HEK293 (cell line): ENCODE data around the gene RAB6A.

ENCODE experiments used
- CTCF ChIA-PET: fragments of 350-600 bp; formaldehyde crosslinking; extraction: SDS; loops from one replicate; lab custom pipeline; 2021; ENCODE audit warnings: antibody characterized with exemption; lab: Yijun Ruan, JAX
- POLR2A ChIA-PET: fragments of 300-600 bp; formaldehyde crosslinking; extraction: SDS; loops from one replicate; lab custom pipeline; 2020; ENCODE audit warnings: antibody characterized with exemption, inconsistent platforms; lab: Yijun Ruan, JAX
- H3K27ac ChIP-seq: fragments of 200-500 bp; sonication (Bioruptor generic); 2 replicates; pipeline ENCODE4 v1.5.1; 2014; ENCODE audit warnings: low read depth, low read length, control low read depth, inconsistent platforms; ENCODE audit errors: extremely low read depth
- H3K36me3 ChIP-seq, 2 experiments: fragments of 200-500 bp in 1 of 2; sonication (Bioruptor generic) in 1 of 2; 1 replicate in 1 of 2; 2 replicates in 1 of 2; pipeline ENCODE4 v1.5.1; 2014 to 2017; ENCODE audit warnings: inconsistent platforms in 2 of 2, low read length in 2 of 2; ENCODE audit not compliant: control insufficient read depth in 2 of 2, insufficient read depth in 1 of 2
- H3K4me1 ChIP-seq: fragments of 200-500 bp; sonication (Bioruptor generic); 2 replicates; pipeline ENCODE4 v1.5.1; 2014; ENCODE audit warnings: mild to moderate bottlenecking, low read length, inconsistent platforms; ENCODE audit not compliant: control insufficient read depth, insufficient read depth
- H3K4me3 ChIP-seq: 2 replicates; pipeline ENCODE4 v1.5.1; 2011; ENCODE audit warnings: low read depth, mild to moderate bottlenecking, control low read depth, low read length, moderate library complexity
- H3K9me3 ChIP-seq: fragments of 200-500 bp; sonication (Bioruptor generic); 2 replicates; pipeline ENCODE4 v1.5.1; 2014; ENCODE audit warnings: low read depth, low read length, inconsistent platforms; ENCODE audit not compliant: control insufficient read depth, insufficient read depth
- EGR2 ChIP-seq: fragments of 450-650 bp; formaldehyde crosslinking; IDR thresholded peaks from 2 replicates; pipeline ENCODE4 v1.5.1; 2016; ENCODE audit warnings: low read depth, missing biosample characterization, missing genetic modification characterization
- OVOL3 ChIP-seq: fragments of 450-650 bp; formaldehyde crosslinking; IDR thresholded peaks from 2 replicates; pipeline ENCODE4 v1.5.1; 2016; ENCODE audit warnings: missing biosample characterization, missing genetic modification characterization
- SP2 ChIP-seq: fragments of 450-650 bp; formaldehyde crosslinking; IDR thresholded peaks from 2 replicates; pipeline ENCODE4 v1.5.1; 2016; ENCODE audit warnings: missing biosample characterization, missing genetic modification characterization
- ZBTB17 ChIP-seq: fragments of 450-650 bp; formaldehyde crosslinking; IDR thresholded peaks from 2 replicates; pipeline ENCODE4 v1.5.1; 2016; ENCODE audit warnings: missing biosample characterization, missing genetic modification characterization
- ZFP37 ChIP-seq: fragments of 450-650 bp; formaldehyde crosslinking; IDR thresholded peaks from 2 replicates; pipeline ENCODE4 v1.5.1; 2016; ENCODE audit warnings: missing biosample characterization, missing genetic modification characterization
- ZNF112 ChIP-seq: fragments of 450-650 bp; formaldehyde crosslinking; IDR thresholded peaks from 2 replicates; pipeline ENCODE4 v1.5.0; 2017; ENCODE audit warnings: missing biosample characterization, missing genetic modification characterization
- ZNF132 ChIP-seq: fragments of 450-650 bp; formaldehyde crosslinking; IDR thresholded peaks from 2 replicates; pipeline ENCODE4 v1.5.1; 2017; ENCODE audit warnings: missing biosample characterization, missing genetic modification characterization, borderline replicate concordance
- ZNF155 ChIP-seq: fragments of 450-650 bp; formaldehyde crosslinking; IDR thresholded peaks from 2 replicates; pipeline ENCODE4 v1.5.1; 2016; ENCODE audit warnings: missing biosample characterization, missing genetic modification characterization
- ZNF16 ChIP-seq: fragments of 450-650 bp; formaldehyde crosslinking; IDR thresholded peaks from 2 replicates; pipeline ENCODE4 v1.5.1; 2016; ENCODE audit warnings: low read depth, missing biosample characterization, missing genetic modification characterization
- ZNF175 ChIP-seq: fragments of 450-650 bp; formaldehyde crosslinking; IDR thresholded peaks from 2 replicates; pipeline ENCODE4 v1.5.1; 2016; ENCODE audit warnings: missing biosample characterization, missing genetic modification characterization
- ZNF335 ChIP-seq: fragments of 450-650 bp; formaldehyde crosslinking; conservative IDR thresholded peaks from 2 replicates; pipeline ENCODE4 v1.5.1; 2016; ENCODE audit warnings: missing biosample characterization, missing genetic modification characterization
- ZNF394 ChIP-seq: fragments of 450-650 bp; formaldehyde crosslinking; IDR thresholded peaks from 2 replicates; pipeline ENCODE4 v1.5.1; 2016; ENCODE audit warnings: missing biosample characterization, missing genetic modification characterization, mild to moderate bottlenecking, moderate library complexity, borderline replicate concordance
- ZNF677 ChIP-seq: fragments of 450-650 bp; IDR thresholded peaks from 2 replicates; pipeline ENCODE4 v1.5.0; 2018; ENCODE audit warnings: missing biosample characterization, mild to moderate bottlenecking, missing genetic modification characterization, moderate library complexity
- ZNF785 ChIP-seq: fragments of 450-650 bp; formaldehyde crosslinking; IDR thresholded peaks from 2 replicates; pipeline ENCODE4 v1.5.1; 2016; ENCODE audit warnings: missing biosample characterization, missing genetic modification characterization
- ZSCAN18 ChIP-seq: fragments of 450-650 bp; formaldehyde crosslinking; IDR thresholded peaks from 2 replicates; pipeline ENCODE4 v1.5.1; 2016; ENCODE audit warnings: missing biosample characterization, missing genetic modification characterization
- TF ChIP-seq, protein P1 (sequence below): fragments of 450-650 bp; formaldehyde crosslinking; IDR thresholded peaks from 2 replicates; pipeline ENCODE4 v1.5.1; 2016; ENCODE audit warnings: missing biosample characterization, missing genetic modification characterization
- TF ChIP-seq, protein P2 (sequence below): fragments of 450-650 bp; formaldehyde crosslinking; IDR thresholded peaks from 2 replicates; pipeline ENCODE4 v1.5.1; 2016; ENCODE audit warnings: missing biosample characterization, missing genetic modification characterization

The RAB6A gene

GRCh38 chr11:73800276-73800806, 39.5 kb upstream of the RAB6A start:
- TF ChIP-seq ZNF335 (tag by site-specific recombination) (no peak), ZBTB17 (peak; percentile 48)
- ChIA-PET CTCF (no interaction called here), POLR2A (no interaction called here)
- H3K36me3 ChIP-seq: peaks cover 0 to 11% of the 10 kb centered on the region in 2 experiments; a peak in 1 of 3 replicates
- H3K9me3 ChIP-seq: no peaks in the 10 kb centered on the region
- no peaks in the 10 kb centered on the region for H3K4me1 ChIP-seq
- H3K4me3 ChIP-seq: no peak overlapping the region
- H3K27ac ChIP-seq: no peak overlapping the region

DNA sequence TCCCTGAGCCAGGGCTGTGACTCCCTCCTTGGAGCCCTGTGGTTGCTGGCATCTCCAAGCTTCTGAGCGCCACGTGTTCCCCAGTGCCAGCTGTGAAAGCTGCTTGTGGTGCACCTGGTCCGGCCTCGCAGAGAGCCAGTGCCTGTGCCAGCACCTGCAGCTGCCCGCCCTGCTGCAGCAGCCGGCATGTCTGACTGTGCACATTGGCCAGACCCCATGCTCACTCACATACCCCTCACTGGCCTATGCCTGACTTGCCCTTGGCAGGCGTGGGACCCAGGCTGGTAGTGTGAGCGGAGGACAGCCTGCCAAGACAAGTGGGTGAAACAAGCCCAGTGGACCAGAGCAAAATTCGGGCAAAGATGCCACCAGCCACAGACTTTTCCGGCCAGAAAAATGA, 36.6 kb upstream of the RAB6A start:
- Histone ChIP-seq H3K4me1 (no peaks in the 10 kb centered on the region), H3K27ac (no peak overlapping the region)
- TF ChIP-seq OVOL3 (tag by site-specific recombination) (no peak), ZNF155 (tag by site-specific recombination) (no peak), ZNF132 (tag by site-specific recombination) (no peak), ZNF785 (no peak), ZNF394 (no peak)
- TF ChIP-seq, protein P1, sequence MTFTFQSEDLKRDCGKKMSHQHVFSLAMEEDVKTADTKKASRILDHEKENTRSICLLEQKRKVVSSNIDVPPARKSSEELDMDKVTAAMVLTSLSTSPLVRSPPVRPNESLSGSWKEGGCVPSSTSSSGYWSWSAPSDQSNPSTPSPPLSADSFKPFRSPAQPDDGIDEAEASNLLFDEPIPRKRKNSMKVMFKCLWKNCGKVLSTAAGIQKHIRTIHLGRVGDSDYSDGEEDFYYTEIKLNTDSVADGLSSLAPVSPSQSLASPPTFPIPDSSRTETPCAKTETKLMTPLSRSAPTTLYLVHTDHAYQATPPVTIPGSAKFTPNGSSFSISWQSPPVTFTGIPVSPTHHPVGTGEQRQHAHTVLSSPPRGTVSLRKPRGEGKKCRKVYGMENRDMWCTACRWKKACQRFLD: no peak
- TF ChIP-seq, all 188 proteins: peak for 0
- Histone ChIP-seq H3K4me3 (no peak overlapping the region), H3K36me3 (peaks cover 0 to 11% of the 10 kb centered on the region in 2 experiments; a peak in 1 of 3 replicates), H3K9me3 (no peaks in the 10 kb centered on the region)
- CTCF ChIA-PET: no interaction called here
- POLR2A ChIA-PET: no interaction called here

DNA sequence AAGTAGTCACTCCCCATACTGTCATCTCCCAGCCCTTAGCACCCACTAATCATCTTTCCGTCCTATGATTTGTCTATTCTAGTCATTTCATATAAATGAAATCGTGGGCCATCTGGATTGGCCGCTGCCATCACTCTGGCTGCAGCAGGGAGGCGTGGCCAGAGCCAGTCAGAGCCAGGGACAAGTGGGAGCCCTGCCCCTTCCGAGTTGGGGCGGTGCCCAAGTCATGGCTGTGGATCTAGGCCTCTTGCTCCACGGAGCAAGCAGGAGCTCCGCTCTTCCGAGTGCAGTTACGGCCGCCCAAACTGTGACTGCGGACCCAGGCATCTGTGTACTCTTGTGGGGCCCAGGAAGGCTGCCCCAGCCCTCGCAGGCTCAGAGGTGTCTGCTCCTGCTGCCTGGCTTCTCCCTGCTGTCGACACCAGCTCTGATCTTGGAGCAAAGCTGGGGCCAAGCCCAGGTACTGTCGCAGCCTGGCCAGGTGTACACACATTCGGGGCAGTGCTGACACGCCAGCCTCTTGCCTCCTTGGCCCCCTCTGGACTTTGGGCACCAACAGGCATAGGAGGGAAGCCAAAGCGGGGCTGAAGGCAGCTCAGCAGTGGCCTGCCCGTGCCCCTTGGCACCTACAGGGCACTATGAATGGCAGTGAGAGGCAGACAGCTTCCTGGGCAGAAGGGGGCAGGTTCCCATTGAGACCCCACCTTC, 35.2 kb upstream of the RAB6A start:
- TF ChIP-seq ZSCAN18 (tag by site-specific recombination): no peak
- TF ChIP-seq ZNF677 (tag by site-specific recombination): no peak
- TF ChIP-seq ZNF112 (tag by site-specific recombination): no peak
- no peak for TF ChIP-seq ZFP37 (tag by site-specific recombination)
- TF ChIP-seq EGR2: no peak
- TF ChIP-seq, protein P2, sequence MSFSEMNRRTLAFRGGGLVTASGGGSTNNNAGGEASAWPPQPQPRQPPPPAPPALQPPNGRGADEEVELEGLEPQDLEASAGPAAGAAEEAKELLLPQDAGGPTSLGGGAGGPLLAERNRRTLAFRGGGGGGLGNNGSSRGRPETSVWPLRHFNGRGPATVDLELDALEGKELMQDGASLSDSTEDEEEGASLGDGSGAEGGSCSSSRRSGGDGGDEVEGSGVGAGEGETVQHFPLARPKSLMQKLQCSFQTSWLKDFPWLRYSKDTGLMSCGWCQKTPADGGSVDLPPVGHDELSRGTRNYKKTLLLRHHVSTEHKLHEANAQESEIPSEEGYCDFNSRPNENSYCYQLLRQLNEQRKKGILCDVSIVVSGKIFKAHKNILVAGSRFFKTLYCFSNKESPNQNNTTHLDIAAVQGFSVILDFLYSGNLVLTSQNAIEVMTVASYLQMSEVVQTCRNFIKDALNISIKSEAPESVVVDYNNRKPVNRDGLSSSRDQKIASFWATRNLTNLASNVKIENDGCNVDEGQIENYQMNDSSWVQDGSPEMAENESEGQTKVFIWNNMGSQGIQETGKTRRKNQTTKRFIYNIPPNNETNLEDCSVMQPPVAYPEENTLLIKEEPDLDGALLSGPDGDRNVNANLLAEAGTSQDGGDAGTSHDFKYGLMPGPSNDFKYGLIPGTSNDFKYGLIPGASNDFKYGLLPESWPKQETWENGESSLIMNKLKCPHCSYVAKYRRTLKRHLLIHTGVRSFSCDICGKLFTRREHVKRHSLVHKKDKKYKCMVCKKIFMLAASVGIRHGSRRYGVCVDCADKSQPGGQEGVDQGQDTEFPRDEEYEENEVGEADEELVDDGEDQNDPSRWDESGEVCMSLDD: no peak
- TF ChIP-seq ZNF16 (tag by site-specific recombination): no peak
- TF ChIP-seq SP2 (tag by site-specific recombination): peak; percentile 36; the same call in 1 of the 2 replicates
- TF ChIP-seq ZNF175 (tag by site-specific recombination): no peak
- ChIA-PET CTCF (no interaction called here), POLR2A (no interaction called here)
- Histone ChIP-seq H3K4me3 (no peak overlapping the region), H3K36me3 (peaks cover 0 to 11% of the 10 kb centered on the region in 2 experiments; a peak in 1 of 3 replicates), H3K27ac (no peak overlapping the region), H3K9me3 (no peaks in the 10 kb centered on the region), H3K4me1 (no peaks in the 10 kb centered on the region)
